Omental fat pad (tissue), 4 donors: Measurements from ENCODE around the gene PCLO. TPM values are rescaled to one million over a fixed set of nuclear protein-coding genes. Genes with fewer than 3 reads are reported as not detected.
"Not testable (repeated sequence)": the region's sequence is repeated elsewhere in the genome, so short reads cannot be mapped to it uniquely, and the experiment has no call there.

Source experiments
- ATAC-seq: fragments of 150-250 bp; one replicate; pipeline ENCODE4 v1.9.1; 2016; ENCODE audit warnings: mild to moderate bottlenecking, moderate library complexity; ENCODE audit not compliant: low FRiP score
- DNase-seq: peaks from one replicate; pipeline ENCODE4 v3.0.0-alpha.2; 2019; ENCODE audit warnings: low spot score
- CTCF ChIP-seq, 3 donors: fragments of 450-650 bp; IDR thresholded peaks; one replicate each; pipeline ENCODE4 v1.5.1; 2016 to 2017; ENCODE audit warnings: antibody characterized with exemption in 3 of 3, mild to moderate bottlenecking in 3 of 3, moderate library complexity in 2 of 3
- small RNA-seq: library from RNA; depleted of rRNA; stranded (forward); fragments of <200 nt; gene quantifications from one replicate; pipeline ENCODE3, GENCODE V24; 2016
- total RNA-seq, 4 donors: library from RNA; depleted of rRNA; stranded (reverse); fragments of >200 nt; gene quantifications; one replicate each; pipeline ENCODE4 v1.1.0, GENCODE V29; 2016

The PCLO gene
- total RNA-seq, 4 donors from 2014 or later = 0.75 to 5.7 (median 2.0) TPM

- no peak for DNase-seq
- TF ChIP-seq CTCF (IDR thresholded peaks at IDR 0.05) = no peak
- ATAC-seq = no peak
Measured at GRCh38 chr7:82722946-82723345, 439.7 kb downstream of the PCLO start.

GRCh38 chr7:82715344-82715743 is 447.3 kb downstream of the PCLO start:
- ATAC-seq (no peak), DNase-seq (no peak)
- no peak for TF ChIP-seq CTCF (IDR thresholded peaks at IDR 0.05)

GRCh38 chr7:82714883-82715282 is 447.8 kb downstream of the PCLO start:
- DNase-seq (no peak), ATAC-seq (no peak)
- TF ChIP-seq CTCF (IDR thresholded peaks at IDR 0.05) = no peak

- TF ChIP-seq CTCF (IDR thresholded peaks at IDR 0.05) = no peak
- DNase-seq (no peak), ATAC-seq (no peak)
Measured at GRCh38 chr7:82713506-82713905, 449.2 kb downstream of the PCLO start.

GRCh38 chr7:82706344-82706743 is 456.3 kb downstream of the PCLO start:
- ATAC-seq = not testable (repeated sequence)

GRCh38 chr7:82705517-82706260 is 457.0 kb downstream of the PCLO start:
- TF ChIP-seq CTCF (IDR thresholded peaks at IDR 0.05) = no peak
- ATAC-seq (no peak), DNase-seq (no peak)

More at GRCh38 chr7:82706344-82706743, 456.3 kb downstream of the PCLO start:
- DNase-seq = not testable (repeated sequence)

- no peak for ATAC-seq
- DNase-seq = no peak
- no peak for TF ChIP-seq CTCF (IDR thresholded peaks at IDR 0.05)
Measured at GRCh38 chr7:82704121-82704520, 458.6 kb downstream of the PCLO start.

Small RNAs within 50 kb of the gene (small RNA-seq; reads per million reads assigned to genes)
- not detected for gene RNA5SP235
